GM12892 (cell line): ENCODE results near the gene MAP1LC3B.

Experiments used
- POLR2A ChIP-seq: IDR thresholded peaks from 2 replicates; pipeline ENCODE4 v1.6.1; 2011; ENCODE audit warnings: low read depth, low read length, control low read depth
- TAF1 ChIP-seq: IDR thresholded peaks from 2 replicates; pipeline ENCODE4 v1.6.1; 2011; ENCODE audit warnings: low read depth, mild to moderate bottlenecking, control low read depth, low read length, borderline replicate concordance

GRCh38 chr16:87380403-87380802 is 11.7 kb upstream of the MAP1LC3B start:
- TF ChIP-seq TAF1 = no peak
- no peak for TF ChIP-seq POLR2A
